Peyer's patch (tissue), 4 donors: Measurements from ENCODE around the gene FZD4.

Experiments
- CTCF ChIP-seq, 6 experiments: fragments of 450-650 bp in 4 of 6; fragments of 200-600 bp in 2 of 6; sonication (generic) in 1 of 6; IDR thresholded peaks; one replicate each; pipeline ENCODE4 v1.5.1; 2017 to 2019; ENCODE audit warnings: antibody characterized with exemption in 6 of 6, mild to moderate bottlenecking in 3 of 6, moderate library complexity in 1 of 6
- POLR2A ChIP-seq, 2 donors: fragments of 450-650 bp; IDR thresholded peaks; one replicate each; pipeline ENCODE4 v1.5.1; 2017; ENCODE audit warnings: antibody characterized with exemption in 2 of 2, mild to moderate bottlenecking in 2 of 2, moderate library complexity in 2 of 2

- TF ChIP-seq CTCF (IDR thresholded peaks at IDR 0.05) (no peak), POLR2A (IDR thresholded peaks at IDR 0.05) (no peak)
Observed at GRCh38 chr11:86940122-86940777, 14.9 kb downstream of the FZD4 start.
